Memory B cell (primary cell): Measurements from ENCODE around the gene HS3ST2.
A peak's percentile ranks its signal among the peaks of the same experiment; 100 is the strongest.

Experiments
- ATAC-seq: fragments of 150-1000 bp; cut with Tn5 transposase; 2 replicates; pipeline ENCODE4 v1.10.0; 2021; ENCODE audit warnings: low read depth, mild to moderate bottlenecking, moderate library complexity
- DNase-seq, 2 donors: peaks; one replicate each; pipeline ENCODE4 v3.0.0; 2022; ENCODE audit warnings: low spot score in 2 of 2
- H3K27ac Mint-ChIP-seq: one replicate; pipeline ENCODE4 v1.8.0; 2022; ENCODE audit warnings: mild to moderate bottlenecking, moderate library complexity, mixed read lengths
- H3K27me3 Mint-ChIP-seq: one replicate; pipeline ENCODE4 v1.8.0; 2022; ENCODE audit warnings: mixed read lengths
- H3K36me3 Mint-ChIP-seq: one replicate; pipeline ENCODE4 v1.8.0; 2022; ENCODE audit warnings: mild to moderate bottlenecking, mixed read lengths
- H3K4me1 Mint-ChIP-seq: one replicate; pipeline ENCODE4 v1.8.0; 2022; ENCODE audit warnings: mixed read lengths
- H3K4me3 Mint-ChIP-seq: one replicate; pipeline ENCODE4 v1.8.0; 2022; ENCODE audit warnings: mild to moderate bottlenecking, moderate library complexity, mixed read lengths
- H3K9me3 Mint-ChIP-seq: one replicate; pipeline ENCODE4 v1.8.0; 2022; ENCODE audit warnings: mixed read lengths

HS3ST2 gene

DNA sequence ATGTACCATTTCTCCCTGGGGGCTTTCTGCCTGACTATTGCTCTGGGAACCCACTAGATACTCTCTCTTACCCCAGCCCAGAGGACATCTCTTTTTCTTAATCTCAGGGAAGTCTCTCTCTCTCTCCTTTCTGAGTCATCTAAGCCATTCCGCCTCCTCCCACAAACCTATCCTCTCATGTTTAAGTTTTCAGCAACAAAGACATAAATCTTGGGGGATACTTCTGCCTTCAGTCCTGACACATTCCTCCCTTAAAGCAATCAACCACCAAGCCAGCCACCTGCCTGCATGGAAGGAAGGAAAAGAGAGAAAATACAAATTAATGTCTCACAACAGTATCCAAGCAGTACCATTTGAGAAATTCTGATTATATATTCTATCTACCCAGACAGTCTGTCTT lies 128.8 kb downstream of the HS3ST2 start:
- no peak for ATAC-seq
- H3K27ac Mint-ChIP-seq, result no peak overlapping the region

DNA sequence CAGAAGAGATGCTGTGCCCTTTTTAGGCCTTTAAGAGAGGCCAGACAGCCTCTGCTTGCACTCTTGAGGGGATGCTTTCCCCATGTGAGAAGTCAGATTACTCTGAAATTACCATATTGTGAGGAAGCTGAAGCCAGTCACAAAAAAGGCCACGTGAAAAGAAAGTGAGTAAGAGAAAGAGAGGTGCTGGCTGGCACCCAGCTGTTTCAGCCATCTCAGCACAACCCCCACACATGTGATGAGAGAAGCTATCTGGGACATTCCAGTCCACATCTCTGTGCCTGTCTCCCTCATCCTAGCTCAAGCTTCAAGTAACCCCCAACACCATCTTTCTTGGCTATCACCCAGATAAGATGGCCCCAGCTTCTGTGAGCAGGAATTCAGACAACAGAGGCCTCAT lies 131.4 kb downstream of the HS3ST2 start:
- Mint-ChIP-seq H3K36me3 (no peaks in the 10 kb centered on the region), H3K4me3 (no peak overlapping the region), H3K27me3 (peaks cover 8% of the 10 kb centered on the region), H3K9me3 (no peaks in the 10 kb centered on the region), H3K4me1 (peaks cover 9% of the 10 kb centered on the region), H3K27ac (no peak overlapping the region)
- DNase-seq (no peak), ATAC-seq (no peak)

More for the DNA sequence above, 128.8 kb downstream of the HS3ST2 start:
- Mint-ChIP-seq H3K36me3 (no peaks in the 10 kb centered on the region), H3K9me3 (no peaks in the 10 kb centered on the region), H3K27me3 (peaks cover 2% of the 10 kb centered on the region), H3K4me1 (peaks cover 18% of the 10 kb centered on the region), H3K4me3 (no peak overlapping the region)
- no peak for DNase-seq

DNA sequence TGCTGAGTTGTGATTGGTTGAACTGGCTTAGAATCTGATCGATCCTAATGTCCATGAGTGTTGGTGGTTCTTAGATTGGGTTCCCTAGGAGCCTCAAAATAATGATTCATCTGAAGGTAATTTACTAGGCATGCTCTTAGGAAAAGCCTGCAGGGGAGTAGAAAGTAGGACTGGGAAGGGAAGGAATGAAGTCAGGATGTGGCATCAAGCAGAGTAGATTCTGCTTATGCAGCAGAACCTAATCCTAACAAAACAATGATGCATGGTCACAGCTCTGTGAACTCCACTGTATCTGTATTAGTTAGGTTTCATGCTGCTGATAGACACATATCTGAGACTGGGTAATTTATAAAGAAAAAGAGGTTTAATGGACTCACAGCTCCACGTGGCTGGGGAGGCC lies 132.5 kb downstream of the HS3ST2 start:
- no peaks in the 10 kb centered on the region for H3K36me3 Mint-ChIP-seq
- H3K27ac Mint-ChIP-seq, result no peak overlapping the region
- H3K4me3 Mint-ChIP-seq, result no peak overlapping the region
- H3K27me3 Mint-ChIP-seq, result peaks cover 9% of the 10 kb centered on the region
- peaks cover 9% of the 10 kb centered on the region for H3K4me1 Mint-ChIP-seq
- DNase-seq (no peak), ATAC-seq (no peak)
- no peaks in the 10 kb centered on the region for H3K9me3 Mint-ChIP-seq

DNA sequence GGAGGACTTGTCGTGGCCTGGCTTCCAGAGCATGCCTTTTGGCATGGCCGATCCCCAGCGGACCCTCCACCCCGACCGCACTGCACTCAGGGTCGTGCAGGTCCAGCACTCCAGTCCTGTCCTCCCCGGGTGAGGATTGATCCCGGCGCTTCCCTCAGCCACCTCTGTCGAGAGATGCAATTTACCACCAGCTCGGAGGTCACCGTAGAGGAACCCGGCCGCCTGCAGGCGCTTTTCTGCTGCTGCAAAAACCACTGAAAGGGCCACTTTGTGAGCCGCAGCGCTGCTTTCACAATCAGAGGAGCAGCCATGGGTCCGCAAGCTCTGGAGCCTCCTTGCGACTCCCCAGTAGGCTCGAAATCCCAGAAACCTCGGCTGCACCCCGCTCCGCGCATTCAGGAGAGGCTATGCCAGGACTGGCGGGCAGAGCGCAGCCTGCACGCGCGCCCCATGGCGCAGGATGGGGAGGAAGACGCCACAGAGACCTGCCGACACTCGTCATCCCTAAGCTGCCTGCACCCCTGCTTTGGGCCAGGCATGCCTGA lies 134.2 kb downstream of the HS3ST2 start:
- H3K4me3 Mint-ChIP-seq, result peak overlapping the region; percentile 67
- peaks cover 11% of the 10 kb centered on the region for H3K27me3 Mint-ChIP-seq
- ATAC-seq, result peak; percentile 43
- H3K9me3 Mint-ChIP-seq, result no peaks in the 10 kb centered on the region
- peak; percentile 14 to 25 for DNase-seq
- no peaks in the 10 kb centered on the region for H3K36me3 Mint-ChIP-seq
- H3K4me1 Mint-ChIP-seq, result peaks cover 9% of the 10 kb centered on the region
- H3K27ac Mint-ChIP-seq, result no peak overlapping the region

DNA sequence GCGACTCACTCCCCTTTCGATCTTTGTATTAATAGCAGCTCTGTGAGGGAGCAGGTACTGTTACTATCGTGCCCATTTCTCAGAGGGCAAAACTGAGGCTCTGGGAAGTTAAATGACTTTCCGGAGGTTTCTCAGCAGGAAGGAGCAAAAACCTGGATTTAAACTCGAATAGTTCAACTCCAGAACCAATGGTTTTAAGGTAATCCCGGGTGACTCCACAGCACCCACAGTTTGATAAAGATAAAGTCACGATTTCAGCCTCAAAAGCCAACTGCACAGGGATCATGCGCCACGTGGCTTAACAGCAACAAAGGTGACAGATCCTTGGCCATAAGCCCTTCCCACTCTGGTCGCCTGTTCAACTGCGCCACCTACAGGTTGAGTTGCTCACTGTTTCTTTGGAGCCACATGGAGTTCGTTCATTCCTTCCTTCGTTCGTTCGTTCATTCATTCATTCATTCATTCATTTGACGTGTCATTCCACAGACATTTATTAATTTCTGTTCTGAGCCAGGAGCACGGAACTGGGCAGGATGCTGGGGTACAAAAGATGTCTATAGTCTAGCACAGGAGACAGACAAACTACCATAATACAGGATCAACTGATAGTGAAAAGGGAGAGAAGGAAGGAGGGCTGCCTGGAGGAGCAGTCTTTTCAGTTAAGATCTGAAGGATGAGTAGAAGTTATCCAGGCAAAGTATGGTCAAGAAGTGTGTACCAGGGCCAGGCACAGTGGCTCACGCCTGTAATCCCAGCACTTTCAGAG lies 134.8 kb downstream of the HS3ST2 start:
- peak; percentile 68 to 69 for DNase-seq

DNA sequence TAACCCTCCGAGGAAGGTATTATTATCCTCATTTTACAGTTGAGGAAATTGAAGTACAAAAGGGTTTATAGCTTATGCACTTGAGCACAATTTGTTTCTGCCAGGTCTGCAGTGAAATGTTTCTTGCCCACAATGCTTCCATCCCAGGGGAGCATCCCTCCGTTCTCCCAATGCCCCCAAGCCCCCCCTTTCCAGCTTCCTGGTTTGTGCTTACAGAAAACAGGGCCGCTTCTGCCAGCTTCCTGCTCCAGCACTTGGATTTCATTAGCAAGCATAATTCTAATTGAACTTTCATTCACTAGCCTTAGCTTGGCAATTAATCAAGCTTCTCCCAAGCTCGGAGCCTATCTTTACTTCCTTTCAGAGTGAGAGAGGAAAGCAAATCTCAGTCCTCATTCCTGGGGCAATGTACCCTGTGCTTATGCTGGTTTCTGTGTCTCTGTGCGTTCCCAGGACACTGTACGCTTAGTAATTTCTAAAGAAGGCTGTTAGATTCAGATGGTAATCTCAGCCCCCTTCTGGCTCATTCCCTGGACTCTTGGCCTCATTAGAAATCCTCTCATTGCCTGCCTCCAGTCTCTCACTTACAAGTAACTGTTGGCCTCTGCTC lies 141.6 kb downstream of the HS3ST2 start:
- peaks cover 1% of the 10 kb centered on the region for H3K9me3 Mint-ChIP-seq
- no peak overlapping the region for H3K4me3 Mint-ChIP-seq
- H3K27ac Mint-ChIP-seq, result no peak overlapping the region
- no peaks in the 10 kb centered on the region for H3K4me1 Mint-ChIP-seq
- H3K27me3 Mint-ChIP-seq, result peaks cover 10% of the 10 kb centered on the region
- H3K36me3 Mint-ChIP-seq, result peaks cover 2% of the 10 kb centered on the region
- no peak for ATAC-seq
- DNase-seq, result no peak

More for the DNA sequence above, 134.8 kb downstream of the HS3ST2 start:
- Mint-ChIP-seq H3K27ac (no peak overlapping the region), H3K36me3 (no peaks in the 10 kb centered on the region), H3K4me1 (peaks cover 9% of the 10 kb centered on the region), H3K27me3 (peaks cover 11% of the 10 kb centered on the region), H3K4me3 (peak overlapping the region; percentile 67), H3K9me3 (no peaks in the 10 kb centered on the region)
- peak; percentile 95 for ATAC-seq

DNA sequence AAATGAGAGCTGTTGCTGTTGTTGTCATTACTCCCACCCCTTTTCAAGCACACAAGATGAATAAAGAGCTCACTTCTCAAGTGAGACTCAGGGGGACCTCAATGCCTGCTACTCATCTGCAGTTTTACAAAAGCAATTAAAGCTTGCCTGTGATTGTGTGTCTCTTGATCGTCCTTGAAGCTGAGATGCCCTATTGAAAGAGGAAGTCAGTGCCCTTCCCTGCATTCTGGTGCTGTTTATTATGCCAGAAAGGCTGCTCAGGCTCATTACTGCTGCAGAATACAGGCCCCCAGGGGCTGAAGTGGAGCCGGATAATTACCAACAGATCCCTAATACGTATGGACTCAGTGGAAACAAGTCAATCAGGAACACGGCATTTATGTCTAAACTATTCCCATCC lies 147.2 kb downstream of the HS3ST2 start:
- Mint-ChIP-seq H3K9me3 (peaks cover 9% of the 10 kb centered on the region), H3K27ac (no peak overlapping the region), H3K27me3 (peaks cover 22% of the 10 kb centered on the region), H3K4me3 (no peak overlapping the region), H3K36me3 (peaks cover 5% of the 10 kb centered on the region), H3K4me1 (no peaks in the 10 kb centered on the region)
- ATAC-seq, result no peak
- no peak for DNase-seq

DNA sequence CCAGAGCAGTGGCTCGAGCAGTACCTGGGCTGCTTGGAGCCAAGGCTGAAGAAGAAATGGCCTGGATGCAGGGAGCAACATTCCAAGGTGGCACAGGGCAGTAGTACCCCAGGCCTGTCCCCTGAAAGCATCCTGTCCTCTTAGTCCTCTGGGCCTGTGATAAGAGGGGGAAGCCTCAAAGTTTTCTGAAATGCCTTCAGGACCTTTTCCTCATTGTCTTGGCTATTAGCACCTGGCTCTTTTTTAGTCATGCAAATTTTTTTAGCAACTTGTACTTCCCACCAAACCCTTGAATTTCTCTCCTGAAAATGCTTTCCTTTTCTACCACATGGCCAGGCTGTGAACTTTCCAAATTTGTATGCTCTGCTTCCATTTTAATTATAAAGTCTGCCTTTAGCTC lies 148.9 kb downstream of the HS3ST2 start:
- H3K27me3 Mint-ChIP-seq, result peaks cover 28% of the 10 kb centered on the region
- no peak overlapping the region for H3K27ac Mint-ChIP-seq
- no peaks in the 10 kb centered on the region for H3K4me1 Mint-ChIP-seq
- ATAC-seq (no peak), DNase-seq (no peak)
- H3K36me3 Mint-ChIP-seq, result peaks cover 5% of the 10 kb centered on the region
- H3K4me3 Mint-ChIP-seq, result no peak overlapping the region
- H3K9me3 Mint-ChIP-seq, result peaks cover 9% of the 10 kb centered on the region
